GM23248 (cell line): ENCODE results near the gene PTPN18. TPM values are rescaled to one million over a fixed set of nuclear protein-coding genes. Genes with fewer than 3 reads are reported as not detected.
"Not testable (repeated sequence)": the region's sequence is repeated elsewhere in the genome, so short reads cannot be mapped to it uniquely, and the experiment has no call there.

Experiments
- DNase-seq: peaks from one replicate; pipeline ENCODE4 v3.0.0-alpha.2; 2015
- H2AFZ ChIP-seq: fragments of 200-600 bp; sonication (generic); 2 replicates; pipeline ENCODE4 v1.6.1; 2016; ENCODE audit warnings: antibody characterized with exemption
- H3F3A ChIP-seq: fragments of 200-600 bp; sonication (generic); 2 replicates; pipeline ENCODE4 v1.6.1; 2016; ENCODE audit warnings: mild to moderate bottlenecking, antibody characterized with exemption, mixed run types; ENCODE audit not compliant: insufficient read depth
- H3K27ac ChIP-seq: fragments of 200-600 bp; sonication (generic); 2 replicates; pipeline ENCODE4 v1.5.1; 2016; ENCODE audit warnings: mild to moderate bottlenecking
- H3K27me3 ChIP-seq: fragments of 200-600 bp; sonication (generic); replicated peaks from 2 replicates; pipeline ENCODE4 v1.6.1; 2016; ENCODE audit warnings: mild to moderate bottlenecking; ENCODE audit not compliant: insufficient read depth
- H3K36me3 ChIP-seq: fragments of 200-600 bp; sonication (generic); 2 replicates; pipeline ENCODE4 v1.6.1; 2016; ENCODE audit warnings: low read depth, mild to moderate bottlenecking
- H3K4me1 ChIP-seq: fragments of 200-600 bp; sonication (generic); 2 replicates; pipeline ENCODE4 v1.6.1; 2016; ENCODE audit warnings: mild to moderate bottlenecking; ENCODE audit not compliant: insufficient read depth
- H3K4me2 ChIP-seq: fragments of 200-600 bp; sonication (generic); one replicate; pipeline ENCODE4 v1.6.1; 2016; ENCODE audit warnings: mild to moderate bottlenecking; ENCODE audit not compliant: unreplicated experiment
- H3K4me3 ChIP-seq: fragments of 200-600 bp; sonication (generic); 2 replicates; pipeline ENCODE4 v1.5.1; 2016; ENCODE audit warnings: mild to moderate bottlenecking
- H3K79me2 ChIP-seq: fragments of 200-600 bp; sonication (generic); 2 replicates; pipeline ENCODE4 v1.6.1; 2016; ENCODE audit warnings: mild to moderate bottlenecking; ENCODE audit not compliant: insufficient read depth
- H3K9ac ChIP-seq: fragments of 200-600 bp; sonication (generic); 2 replicates; pipeline ENCODE4 v1.6.1; 2016; ENCODE audit warnings: mild to moderate bottlenecking
- H3K9me2 ChIP-seq: fragments of 200-600 bp; sonication (generic); 2 replicates; pipeline ENCODE4 v1.6.1; 2016; ENCODE audit warnings: mixed run types, mild to moderate bottlenecking, moderate library complexity; ENCODE audit not compliant: insufficient read depth
- H3K9me3 ChIP-seq: fragments of 200-600 bp; sonication (generic); one replicate; pipeline ENCODE4 v1.6.1; 2017; ENCODE audit warnings: low read depth
- H4K20me1 ChIP-seq: fragments of 200-600 bp; sonication (generic); 2 replicates; pipeline ENCODE4 v1.6.0; 2016; ENCODE audit not compliant: insufficient read depth
- WGBS, 2 experiments: methylation state at CpG; one replicate each; pipeline ENCODE4 v1.1.6; 2015 to 2017; ENCODE audit warnings: low lambda C conversion rate in 2 of 2, low coverage in 1 of 2; ENCODE audit errors: missing lambda C conversion rate in 2 of 2; 5-methylcytosine and 5-hydroxymethylcytosine counted together
- in situ Hi-C: fragments of 300-500 bp; cut with MboI; formaldehyde crosslinking; loops from 2 replicates; pipeline ENCODE4 v1.15.0; 2020
- polyA plus RNA-seq: library from polyadenylated mRNA; unstranded; fragments of >200 nt; fragmentation: Nextera tagmentation; extraction: Ambion mirVana; gene quantifications from 2 replicates; pipeline ENCODE4 v1.2.1, GENCODE V29; 2016
- small RNA-seq: library from RNA; depleted of rRNA; stranded (forward); fragments of <200 nt; gene quantifications from one replicate; pipeline ENCODE3, GENCODE V24; 2014; ENCODE audit warnings: low read depth, low replicate concordance
- total RNA-seq: library from RNA; depleted of rRNA; stranded (reverse); fragments of >200 nt; shearing (Covaris generic); gene quantifications from 2 replicates; pipeline ENCODE4 v1.2.3, GENCODE V29; 2014; rRNA removed

The PTPN18 gene
- total and polyA plus RNA-seq, 2 experiments from 2014 or later, result 17.5 to 19.2 TPM

DNA sequence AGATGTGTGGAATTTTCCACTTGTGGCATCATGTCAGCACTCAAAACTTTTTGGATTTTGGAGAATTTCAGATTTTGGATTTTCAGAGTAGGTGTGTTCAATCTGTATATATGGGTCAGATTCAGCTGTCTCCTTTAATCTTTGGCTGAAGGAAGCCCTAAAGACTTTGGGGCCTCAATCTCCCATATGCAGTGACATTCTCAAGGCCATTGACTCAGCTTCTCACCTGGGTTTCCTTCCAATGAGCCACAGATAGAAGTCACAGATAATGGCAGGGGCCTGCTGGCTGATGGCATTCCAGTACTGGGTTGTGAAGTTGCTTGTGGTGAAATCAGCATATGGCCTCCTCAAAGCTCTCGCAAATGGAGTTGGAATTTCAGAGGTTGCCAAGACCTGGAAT lies 63.0 kb downstream of the PTPN18 start:
- H3K4me1 ChIP-seq, in situ Hi-C loops, H3K9ac ChIP-seq, DNase-seq, H3K4me2 ChIP-seq, H2AFZ ChIP-seq, H3F3A ChIP-seq, H3K9me2 ChIP-seq, H3K27me3 ChIP-seq, H3K4me3 ChIP-seq, H4K20me1 ChIP-seq, H3K9me3 ChIP-seq, H3K36me3 ChIP-seq, H3K79me2 ChIP-seq, H3K27ac ChIP-seq: not testable (repeated sequence)
- WGBS, 2 experiments, result 69 to 81% methylated on average over 1 of the region's 1 CpG

Small RNA genes within 50 kb of the gene (small RNA-seq; reads per million reads assigned to genes)
- not detected for gene AC132479.1

Other genes starting within 250 kb of the PTPN18 start
- gene POTEF, start 226.8 kb upstream of the PTPN18 start, total RNA-seq, result not detected in 2 replicates
- not detected in 2 replicates for gene POTEF, start 226.8 kb upstream of the PTPN18 start, polyA plus RNA-seq
- 3.8 and 10.9 TPM in 2 replicates for gene CCDC74B, start 210.9 kb upstream of the PTPN18 start, total RNA-seq
- gene CCDC74B, start 210.9 kb upstream of the PTPN18 start, polyA plus RNA-seq, result 8.0 and 10.8 TPM in 2 replicates
- gene SMPD4, start 174.5 kb upstream of the PTPN18 start, total RNA-seq, result 20.2 and 23.8 TPM in 2 replicates
- gene SMPD4, start 174.5 kb upstream of the PTPN18 start, polyA plus RNA-seq, result 37.1 and 37.4 TPM in 2 replicates
- 126 and 129 TPM in 2 replicates for gene MZT2B, start 173.8 kb upstream of the PTPN18 start, total RNA-seq
- 346 and 351 TPM in 2 replicates for gene MZT2B, start 173.8 kb upstream of the PTPN18 start, polyA plus RNA-seq
- not detected in 2 replicates for gene TUBA3E, start 157.6 kb upstream of the PTPN18 start, total RNA-seq
- gene TUBA3E, start 157.6 kb upstream of the PTPN18 start, polyA plus RNA-seq, result not detected in 2 replicates
- 109 and 110 TPM in 2 replicates for gene IMP4, start 13.2 kb upstream of the PTPN18 start, total RNA-seq
- gene IMP4, start 13.2 kb upstream of the PTPN18 start, polyA plus RNA-seq, result 79.1 and 90.4 TPM in 2 replicates
- not detected in 2 replicates for gene POTEI, start 153.3 kb downstream of the PTPN18 start, total RNA-seq
- not detected in 2 replicates for gene POTEI, start 153.3 kb downstream of the PTPN18 start, polyA plus RNA-seq
- gene CFC1B, start 165.2 kb downstream of the PTPN18 start, total RNA-seq, result not detected in 2 replicates
- gene CFC1B, start 165.2 kb downstream of the PTPN18 start, polyA plus RNA-seq, result not detected in 2 replicates
- not detected in 2 replicates for gene CFC1, start 243.5 kb downstream of the PTPN18 start, total RNA-seq
- not detected in 2 replicates for gene CFC1, start 243.5 kb downstream of the PTPN18 start, polyA plus RNA-seq